Lung (tissue), 12 donors: ENCODE results near the gene LRGUK. TPM values are rescaled to one million over a fixed set of nuclear protein-coding genes. Genes with fewer than 3 reads are reported as not detected.

Experiments
- ATAC-seq: fragments of 200-7000 bp; cut with Tn5 transposase; one replicate; pipeline ENCODE4 v1.9.1; 2020; ENCODE audit warnings: moderate number of reproducible peaks; ENCODE audit not compliant: insufficient read depth, low FRiP score
- DNase-seq, 3 donors: peaks; one replicate each; pipeline ENCODE4 v3.0.0-alpha.2; 2013 to 2017
- H3K27ac ChIP-seq, 2 donors: one replicate each; pipeline ENCODE4 v1.5.1; 2013; ENCODE audit warnings: mild to moderate bottlenecking in 2 of 2, moderate library complexity in 2 of 2, control low read depth in 1 of 2, inconsistent platforms in 1 of 2, low read depth in 1 of 2, low read length in 1 of 2
- H3K27me3 ChIP-seq, 3 donors: one replicate each; pipeline ENCODE4 v1.5.1; 2013; ENCODE audit warnings: low read length in 2 of 3; ENCODE audit not compliant: control insufficient read depth in 3 of 3, insufficient read depth in 3 of 3
- H3K36me3 ChIP-seq, 4 donors: one replicate each; pipeline ENCODE4 v1.5.1; 2013; ENCODE audit warnings: low read length in 4 of 4, mild to moderate bottlenecking in 1 of 4, moderate library complexity in 1 of 4; ENCODE audit not compliant: control insufficient read depth in 4 of 4, insufficient read depth in 4 of 4
- H3K4me1 ChIP-seq, 5 donors: one replicate each; pipeline ENCODE4 v1.5.1; 2013; ENCODE audit warnings: low read length in 5 of 5, mild to moderate bottlenecking in 2 of 5, moderate library complexity in 1 of 5; ENCODE audit not compliant: control insufficient read depth in 5 of 5, insufficient read depth in 5 of 5
- H3K4me3 ChIP-seq: one replicate; pipeline ENCODE4 v1.5.1; 2013; ENCODE audit warnings: mild to moderate bottlenecking, control low read depth, moderate library complexity
- H3K9ac ChIP-seq, 2 donors: one replicate each; pipeline ENCODE4 v1.5.1; 2013; ENCODE audit warnings: low read length in 2 of 2, control low read depth in 1 of 2; ENCODE audit not compliant: insufficient read depth in 1 of 2
- H3K9me3 ChIP-seq, 4 donors: one replicate each; pipeline ENCODE4 v1.5.1; 2013; ENCODE audit warnings: low read length in 3 of 4, mild to moderate bottlenecking in 1 of 4, moderate library complexity in 1 of 4; ENCODE audit not compliant: control insufficient read depth in 4 of 4, insufficient read depth in 3 of 4
- CTCF ChIP-seq: IDR thresholded peaks from 2 replicates; pipeline ENCODE4 v1.5.1; 2012; ENCODE audit warnings: mild to moderate bottlenecking; ENCODE audit errors: control extremely low read depth, extremely low read depth
- WGBS, 2 donors: extraction: QIAGEN DNeasy Blood & Tissue Kit; methylation state at CpG; one replicate each; pipeline ENCODE4 v1.1.7; 2013; 5-methylcytosine and 5-hydroxymethylcytosine counted together
- polyA plus RNA-seq, 2 donors: library from polyadenylated mRNA; stranded (reverse); fragments of 200-250 nt; gene quantifications; one replicate each; pipeline ENCODE4 v1.2.1, GENCODE V29; 2013
- total RNA-seq, 2 donors: library from RNA; depleted of rRNA in 1 of 2; stranded (reverse); fragments of >200 nt in 1 of 2; gene quantifications; one replicate each; pipeline ENCODE4 v1.2.1, GENCODE V29; 2014 to 2021
- donor health status: control.
- donor health status: control.
- donor health status: Bipolar disorder and iron deficiency.
- donor health status: healthy.
- donor health status: DM: yes; HTN: yes; CAD: no.

Gene LRGUK
- total and polyA plus RNA-seq, 4 donors, result 0.55 to 10.4 (median 2.5) TPM

- no peaks in the 10 kb centered on the region for H3K27me3 ChIP-seq
- H3K36me3 ChIP-seq, result no peaks in the 10 kb centered on the region
- H3K9me3 ChIP-seq, result no peaks in the 10 kb centered on the region
- H3K9ac ChIP-seq, result no peak overlapping the region
- whole genome bisulfite sequencing, 2 donors, result 96 to 100% methylated on average over 3 of the region's 3 CpGs
- H3K27ac ChIP-seq, result no peak overlapping the region
- DNase-seq (no peak), ATAC-seq (no peak)
- TF ChIP-seq CTCF, result no peak
- H3K4me1 ChIP-seq, result no peaks in the 10 kb centered on the region
- H3K4me3 ChIP-seq, result no peak overlapping the region
Measured at GRCh38 chr7:134254311-134254710, 127.2 kb downstream of the LRGUK start.

GRCh38 chr7:134255814-134256213 lies 128.7 kb downstream of the LRGUK start:
- H3K9ac ChIP-seq, result no peak overlapping the region
- ATAC-seq (no peak), DNase-seq (no peak)
- no peaks in the 10 kb centered on the region for H3K4me1 ChIP-seq
- TF ChIP-seq CTCF, result no peak
- no peak overlapping the region for H3K27ac ChIP-seq
- H3K27me3 ChIP-seq, result no peaks in the 10 kb centered on the region
- no peak overlapping the region for H3K4me3 ChIP-seq
- H3K9me3 ChIP-seq, result no peaks in the 10 kb centered on the region
- 85 to 86% methylated on average over 5 of the region's 5 CpGs for WGBS, 2 donors
- no peaks in the 10 kb centered on the region for H3K36me3 ChIP-seq

- no peak for TF ChIP-seq CTCF
- 77 to 89% methylated on average over 4 of the region's 4 CpGs for WGBS, 2 donors
Measured at GRCh38 chr7:134262322-134262721, 135.2 kb downstream of the LRGUK start.

GRCh38 chr7:134276951-134277350 lies 149.8 kb downstream of the LRGUK start:
- no peaks in the 10 kb centered on the region for H3K36me3 ChIP-seq
- 44 to 45% methylated on average over 5 of the region's 5 CpGs for WGBS, 2 donors
- peak in 1 of 3 donors; percentile 15 for DNase-seq
- H3K27me3 ChIP-seq, result no peaks in the 10 kb centered on the region
- H3K27ac ChIP-seq, result no peak overlapping the region
- H3K4me3 ChIP-seq, result no peak overlapping the region
- no peak for ATAC-seq
- no peaks in the 10 kb centered on the region for H3K9me3 ChIP-seq
- H3K9ac ChIP-seq, result no peak overlapping the region
- TF ChIP-seq CTCF, result no peak
- H3K4me1 ChIP-seq, result no peaks in the 10 kb centered on the region

More at GRCh38 chr7:134262322-134262721, 135.2 kb downstream of the LRGUK start:
- no peak for ATAC-seq
- H3K9me3 ChIP-seq, result peaks cover 0 to 3% (median 0%) of the 10 kb centered on the region in 4 donors
- no peak for DNase-seq
- no peaks in the 10 kb centered on the region for H3K36me3 ChIP-seq
- H3K4me3 ChIP-seq, result no peak overlapping the region
- no peak overlapping the region for H3K9ac ChIP-seq
- no peak overlapping the region for H3K27ac ChIP-seq
- H3K27me3 ChIP-seq, result no peaks in the 10 kb centered on the region
- H3K4me1 ChIP-seq, result no peaks in the 10 kb centered on the region
